ENCODE results near the gene VPS4B. TPM values are rescaled to one million over a fixed set of nuclear protein-coding genes. Genes with fewer than 3 reads are reported as not detected.

The VPS4B gene
- total and polyA plus RNA-seq, 2 of the 8 experiments (the other 6 are each of a cell fraction or from before 2014, with no cell fraction given), result 7.2 to 45.3 TPM

DNA sequence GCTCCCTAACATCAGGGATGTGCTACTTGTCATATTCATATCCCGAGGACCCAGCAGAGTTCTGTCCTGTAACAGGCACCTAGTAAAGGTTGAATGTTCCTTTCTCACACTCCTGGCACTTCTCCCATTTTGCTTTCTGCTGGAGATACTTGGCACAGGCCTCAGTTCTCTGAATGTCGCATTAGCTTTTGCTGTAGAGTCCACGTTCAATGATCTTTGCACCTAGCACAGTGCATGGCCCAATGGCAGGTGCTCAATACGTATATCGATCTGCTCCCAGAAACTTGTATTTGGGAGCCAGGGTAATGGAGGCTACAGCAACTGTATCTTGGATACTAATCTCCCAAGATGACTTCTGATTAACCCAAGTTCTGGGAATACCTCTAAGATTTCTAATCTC is 24.8 kb upstream of the VPS4B start:
- H3K9ac ChIP-seq (replicated peaks in 1 of 4; ENCODE audit: extremely low read depth in 1 of 4, low read depth in 3 of 4, low read length in 3 of 4), result no peak overlapping the region
- no peak overlapping the region for H3K23ac ChIP-seq (ENCODE audit: insufficient read length)
- 0 out of 2 replicates have a peak overlapping the region, but pooled peaks have one; percentile 0 for H2AFZ ChIP-seq (ENCODE audit: low read length)
- H3K4me1 ChIP-seq (replicated peaks in 1 of 4; ENCODE audit: control insufficient read depth in 3 of 4, insufficient read depth in 4 of 4, low read length in 3 of 4), result no peaks in the 10 kb centered on the region; a peak in 1 of 7 replicates
- no peaks in the 10 kb centered on the region for H3K79me1 ChIP-seq (ENCODE audit: low read depth, low read length)
- no peak overlapping the region for H2BK20ac ChIP-seq (ENCODE audit: low read length)
- ChIA-PET CTCF (ENCODE audit: partially characterized antibody) (interaction anchor here (0.9 to 1.4 kb wide), 3 partner anchors 20 to 377 kb away, joined by 4 to 5 read pairs (median 4); no protein-coding TSS in a partner anchor), POLR2A (ENCODE audit: partially characterized antibody) (no interaction called here)
- WGBS, 2 experiments (ENCODE audit: extremely low coverage in 1 of 2, insufficient coverage in 1 of 2, insufficient read length in 1 of 2, insufficient replicate concordance in 2 of 2, low coverage in 1 of 2, low lambda C conversion rate in 2 of 2, missing lambda C conversion rate in 1 of 2), result 84% methylated on average over 5 of the region's 5 CpGs; no CpG with 5 or more reads in 1 of the 2 experiments
- no peak overlapping the region for H3K27ac ChIP-seq (ENCODE audit: low read depth, low read length)
- no peaks in the 10 kb centered on the region for H3K79me2 ChIP-seq (ENCODE audit: control insufficient read depth in 1 of 2, insufficient read depth in 2 of 2, low read length in 2 of 2)
- no peaks in the 10 kb centered on the region for H3K36me3 ChIP-seq (ENCODE audit: control insufficient read depth in 2 of 4, insufficient read depth in 4 of 4, low read length in 3 of 4)
- H3K56ac ChIP-seq (replicated peaks; ENCODE audit: insufficient read length, low read depth, low read length), result no peak overlapping the region
- FAIRE-seq (no peak), DNase-seq (ENCODE audit: low read depth in 1 of 2, low spot score in 2 of 2) (no peak)
- no peaks in the 10 kb centered on the region for H3K27me3 ChIP-seq (replicated peaks in 1 of 4; ENCODE audit: control insufficient read depth in 3 of 4, extremely low read depth in 1 of 4, insufficient read depth in 3 of 4, low read length in 3 of 4)
- no peak overlapping the region for H3K18ac ChIP-seq (ENCODE audit: extremely low read depth, low read length)
- H4K91ac ChIP-seq (replicated peaks; ENCODE audit: insufficient read length, low read length), result no peak overlapping the region
- H3K4me3 ChIP-seq (ENCODE audit: extremely low read depth in 1 of 4, insufficient read depth in 2 of 4, low read depth in 3 of 4, low read length in 4 of 4), result no peak overlapping the region
- no peak overlapping the region for H3K14ac ChIP-seq (ENCODE audit: insufficient read length)
- H3K9me3 ChIP-seq (ENCODE audit: insufficient read depth in 2 of 2, low read depth in 1 of 2, low read length in 1 of 2), result no peaks in the 10 kb centered on the region; a peak in 1 of 4 replicates
- no peak overlapping the region for H2BK12ac ChIP-seq (ENCODE audit: low read depth, low read length)
- no peak overlapping the region for H2BK15ac ChIP-seq (ENCODE audit: low read length)
- no peak overlapping the region for H4K5ac ChIP-seq (ENCODE audit: insufficient read length, low read depth, low read length)
- no peak overlapping the region for H2AK5ac ChIP-seq (ENCODE audit: low read depth, low read length)
- H3K4ac ChIP-seq (replicated peaks; ENCODE audit: insufficient read length, low read depth, low read length), result no peak overlapping the region
- no peak overlapping the region for H2BK5ac ChIP-seq (ENCODE audit: low read depth, low read length)
- no peak overlapping the region for H2BK120ac ChIP-seq (replicated peaks; ENCODE audit: low read depth, low read length)
- no peak overlapping the region for H3K4me2 ChIP-seq (ENCODE audit: insufficient read depth in 1 of 2, low read depth in 2 of 2, low read length in 2 of 2)
- no peak overlapping the region for H4K8ac ChIP-seq (ENCODE audit: extremely low read depth, insufficient read depth, low read length)
- no peaks in the 10 kb centered on the region for H3K23me2 ChIP-seq (ENCODE audit: low read depth, low read length)
- peaks cover 0 to 2% of the 10 kb centered on the region in 2 experiments for H4K20me1 ChIP-seq (replicated peaks in 1 of 2; ENCODE audit: control insufficient read depth in 1 of 2, insufficient read depth in 2 of 2, low read length in 2 of 2)
- TF ChIP-seq, protein P1, sequence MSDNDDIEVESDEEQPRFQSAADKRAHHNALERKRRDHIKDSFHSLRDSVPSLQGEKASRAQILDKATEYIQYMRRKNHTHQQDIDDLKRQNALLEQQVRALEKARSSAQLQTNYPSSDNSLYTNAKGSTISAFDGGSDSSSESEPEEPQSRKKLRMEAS (IDR thresholded peaks at IDR 0.05), result no peak
- TF ChIP-seq RXRA (IDR thresholded peaks at IDR 0.05; ENCODE audit: insufficient read depth, low read depth, low read length) (no peak), BCL11A (IDR thresholded peaks at IDR 0.05; ENCODE audit: low read depth in 2 of 2, low read length in 2 of 2) (no peak), EZH2 (IDR thresholded peaks at IDR 0.05; ENCODE audit: low read depth, low read length, severe bottlenecking) (no peak), SIRT6 (IDR thresholded peaks at IDR 0.05; ENCODE audit: low read length) (no peak), SAP30 (IDR thresholded peaks at IDR 0.05; ENCODE audit: insufficient read depth, insufficient replicate concordance, low read length) (no peak), SIN3A (conservative IDR thresholded peaks at IDR 0.05 in 1 of 2, IDR thresholded peaks at IDR 0.05 in 1 of 2; ENCODE audit: low read depth in 1 of 2, low read length in 2 of 2) (no peak), SP2 (IDR thresholded peaks at IDR 0.05; ENCODE audit: low read length) (no peak), CEBPB (IDR thresholded peaks at IDR 0.05; ENCODE audit: low read depth, low read length) (no peak), KDM1A (IDR thresholded peaks at IDR 0.05; ENCODE audit: borderline replicate concordance, low read length) (no peak), EGR1 (IDR thresholded peaks at IDR 0.05; ENCODE audit: borderline replicate concordance, low read depth, low read length) (no peak), RAD21 (IDR thresholded peaks at IDR 0.05 in 1 of 2, conservative IDR thresholded peaks at IDR 0.05 in 1 of 2; ENCODE audit: low read depth in 2 of 2, low read length in 2 of 2) (no peak), TEAD4 (IDR thresholded peaks at IDR 0.05; ENCODE audit: low read depth, low read length) (no peak), ZNF274 (IDR thresholded peaks at IDR 0.05; ENCODE audit: borderline replicate concordance, extremely low read depth, low read length) (no peak)

All from H1 (cell line).